Ovary (tissue), 9 donors: ENCODE data around the gene TXNDC2. TPM values are rescaled to one million over a fixed set of nuclear protein-coding genes. Genes with fewer than 3 reads are reported as not detected.
A peak's percentile ranks its signal among the peaks of the same experiment; 100 is the strongest.
"Not testable (repeated sequence)": the region's sequence is repeated elsewhere in the genome, so short reads cannot be mapped to it uniquely, and the experiment has no call there.

Source experiments
- DNase-seq, 5 donors: peaks; one replicate each; pipeline ENCODE4 v3.0.0-alpha.2; 2019 to 2020
- H3K27ac ChIP-seq, 2 donors: fragments of 200-600 bp; one replicate each; pipeline versions ENCODE4 v1.5.1 to v1.8.0; 2019 to 2022
- H3K27me3 ChIP-seq: fragments of 200-600 bp; one replicate; pipeline ENCODE4 v1.8.0; 2022
- H3K36me3 ChIP-seq: fragments of 200-600 bp; sonication (generic); one replicate; pipeline ENCODE4 v1.5.1; 2019
- H3K4me1 ChIP-seq: one replicate; pipeline ENCODE4 v1.8.1; 2013; ENCODE audit warnings: mild to moderate bottlenecking, moderate library complexity; ENCODE audit not compliant: insufficient read depth
- H3K4me3 ChIP-seq: fragments of 200-600 bp; sonication (generic); one replicate; pipeline ENCODE4 v1.5.1; 2017
- H3K9me3 ChIP-seq, 2 donors: fragments of 200-600 bp in 1 of 2; sonication (generic) in 1 of 2; one replicate each; pipeline versions ENCODE4 v1.5.1 to v1.8.1; 2013 to 2019; ENCODE audit warnings: mild to moderate bottlenecking in 1 of 2, moderate library complexity in 1 of 2
- EP300 ChIP-seq: sonication (generic); formaldehyde crosslinking; IDR thresholded peaks from one replicate; pipeline ENCODE4 v1.6.1; 2017; ENCODE audit warnings: antibody characterized with exemption
- POLR2A ChIP-seq: fragments of 450-650 bp; IDR thresholded peaks from one replicate; pipeline ENCODE4 v1.6.1; 2017; ENCODE audit warnings: antibody characterized with exemption, mild to moderate bottlenecking, moderate library complexity
- WGBS, 3 donors: extraction: QIAGEN DNeasy Blood & Tissue Kit in 1 of 3; methylation state at CpG; one replicate each; pipeline versions ENCODE4 v1.1.5 to v1.1.7; 2013 to 2017; 5-methylcytosine and 5-hydroxymethylcytosine counted together
- intact Hi-C, 4 donors: fragments of 100-400 bp; cut with DNase I; formaldehyde crosslinking; loops; one replicate each; pipeline versions ENCODE4 v1.11.0 to v1.15.1; 2022 to 2023
- polyA plus RNA-seq, 2 donors: library from polyadenylated mRNA; stranded (reverse); fragments of 200-250 nt in 1 of 2; fragments of 350-450 nt in 1 of 2; fragmentation: Illumina TruSeq in 1 of 2; extraction: RNeasy Lipid Tissue Mini Kit (QIAGEN cat#74804) in 1 of 2; gene quantifications; one replicate each; pipeline ENCODE4 v1.2.3, GENCODE V29; 2013 to 2014
- total RNA-seq, 7 donors: library from RNA; depleted of rRNA in 2 of 7; stranded (reverse); fragments of >200 nt in 2 of 7; fragmentation: NEBNext Ultra II Directional in 3 of 7; extraction: Animal tissue kit (Norgen Biotek cat#: 25700) in 3 of 7; gene quantifications; one replicate each; pipeline versions ENCODE4 v1.1.0 to v1.2.4, GENCODE V29; 2016 to 2023
- TF ChIP-seq, protein P1 (sequence below), 3 donors: fragments of 450-650 bp in 2 of 3; fragments of 200-600 bp in 1 of 3; IDR thresholded peaks; one replicate each; pipeline versions ENCODE4 v1.5.1 to v1.8.0; 2016 to 2022; ENCODE audit warnings: antibody characterized with exemption in 3 of 3, mild to moderate bottlenecking in 1 of 3
- donor health status: DM: no; HTN: no; CAD: no; lungs with moderate emphysema.
- donor health status: DM: no; HTN: no; CAD: no.
- donor health status: Bipolar disorder and iron deficiency.
- donor health status: DM: yes; HTN: yes; CAD: no.
- donor health status: DM: no; HTN: no; CAD: no.
- donor health status: DM: yes; HTN: yes; CAD: no.

Gene TXNDC2
- total and polyA plus RNA-seq, 9 donors, result 0.10 to 0.91 (median 0.36) TPM; not detected in 1

- DNase-seq, result peak; percentile 58 to 72 (median 60)
- 7 to 25% (median 10%) methylated on average over 12 of the region's 12 CpGs for WGBS, 3 donors
- TF ChIP-seq, protein P1, sequence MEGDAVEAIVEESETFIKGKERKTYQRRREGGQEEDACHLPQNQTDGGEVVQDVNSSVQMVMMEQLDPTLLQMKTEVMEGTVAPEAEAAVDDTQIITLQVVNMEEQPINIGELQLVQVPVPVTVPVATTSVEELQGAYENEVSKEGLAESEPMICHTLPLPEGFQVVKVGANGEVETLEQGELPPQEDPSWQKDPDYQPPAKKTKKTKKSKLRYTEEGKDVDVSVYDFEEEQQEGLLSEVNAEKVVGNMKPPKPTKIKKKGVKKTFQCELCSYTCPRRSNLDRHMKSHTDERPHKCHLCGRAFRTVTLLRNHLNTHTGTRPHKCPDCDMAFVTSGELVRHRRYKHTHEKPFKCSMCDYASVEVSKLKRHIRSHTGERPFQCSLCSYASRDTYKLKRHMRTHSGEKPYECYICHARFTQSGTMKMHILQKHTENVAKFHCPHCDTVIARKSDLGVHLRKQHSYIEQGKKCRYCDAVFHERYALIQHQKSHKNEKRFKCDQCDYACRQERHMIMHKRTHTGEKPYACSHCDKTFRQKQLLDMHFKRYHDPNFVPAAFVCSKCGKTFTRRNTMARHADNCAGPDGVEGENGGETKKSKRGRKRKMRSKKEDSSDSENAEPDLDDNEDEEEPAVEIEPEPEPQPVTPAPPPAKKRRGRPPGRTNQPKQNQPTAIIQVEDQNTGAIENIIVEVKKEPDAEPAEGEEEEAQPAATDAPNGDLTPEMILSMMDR (IDR thresholded peaks at IDR 0.05), result no peak
- no peak for TF ChIP-seq EP300
- TF ChIP-seq POLR2A, result no peak
- Histone ChIP-seq H3K4me1 (peaks cover 14% of the 10 kb centered on the region), H3K4me3 (no peak overlapping the region), H3K36me3 (no peaks in the 10 kb centered on the region), H3K27ac (peak overlapping the region; percentile 61 to 70), H3K27me3 (no peaks in the 10 kb centered on the region), H3K9me3 (no peaks in the 10 kb centered on the region)
- intact Hi-C loops, result loop anchor here in 1 of 4 donors (10.0 kb wide), 1 partner anchor 50 kb away; no protein-coding TSS in a partner anchor
Measured at GRCh38 chr18:9854801-9855676, 30.7 kb upstream of the TXNDC2 start.

- DNase-seq, result no peak
- Histone ChIP-seq H3K27me3 (no peaks in the 10 kb centered on the region), H3K9me3 (no peaks in the 10 kb centered on the region), H3K4me3 (no peak overlapping the region), H3K4me1 (peaks cover 14% of the 10 kb centered on the region), H3K27ac (peak overlapping the region; percentile 61 to 70), H3K36me3 (no peaks in the 10 kb centered on the region)
- WGBS, 3 donors, result 24 to 37% (median 28%) methylated on average over 9 of the region's 9 CpGs
- TF ChIP-seq, protein P1 (IDR thresholded peaks at IDR 0.05), result no peak
- no peak for TF ChIP-seq EP300
- no peak for TF ChIP-seq POLR2A
- intact Hi-C loops, result loop anchor here in 1 of 4 donors (10.0 kb wide), 1 partner anchor 51 kb away; no protein-coding TSS in a partner anchor
Measured at GRCh38 chr18:9855681-9856080, 30.1 kb upstream of the TXNDC2 start.

DNA sequence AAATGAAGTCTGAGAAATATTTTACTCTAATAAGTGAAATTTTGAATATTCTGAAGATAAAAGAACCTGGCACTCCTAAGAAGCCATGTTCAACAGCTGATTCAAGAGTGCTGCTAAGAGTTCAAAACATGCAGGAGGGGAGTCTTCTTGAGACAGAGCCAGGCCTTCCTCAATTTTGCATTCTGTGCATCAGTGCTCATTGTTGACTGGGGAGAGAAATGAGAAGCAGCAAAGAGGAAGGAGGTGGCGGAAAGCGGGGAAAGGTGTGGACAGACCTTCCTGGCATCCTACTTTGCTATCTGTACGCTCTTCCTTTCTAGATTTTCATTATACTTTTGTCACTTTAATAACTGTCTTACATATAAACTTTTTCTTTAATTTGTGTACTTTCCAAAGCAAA is 29.7 kb upstream of the TXNDC2 start:
- no peak for DNase-seq
- Histone ChIP-seq H3K27ac (peak overlapping the region in 1 of 2 donors; percentile 70), H3K4me1 (peaks cover 14% of the 10 kb centered on the region), H3K27me3 (no peaks in the 10 kb centered on the region), H3K36me3 (no peaks in the 10 kb centered on the region), H3K9me3 (no peaks in the 10 kb centered on the region), H3K4me3 (no peak overlapping the region)
- WGBS, 3 donors, result 94 to 97% (median 95%) methylated on average over 3 of the region's 3 CpGs
- intact Hi-C loops, result loop anchor here in 1 of 4 donors (10.0 kb wide), 1 partner anchor 51 kb away; no protein-coding TSS in a partner anchor
- no peak for TF ChIP-seq EP300
- TF ChIP-seq, protein P1 (IDR thresholded peaks at IDR 0.05), result no peak
- TF ChIP-seq POLR2A, result no peak

DNA sequence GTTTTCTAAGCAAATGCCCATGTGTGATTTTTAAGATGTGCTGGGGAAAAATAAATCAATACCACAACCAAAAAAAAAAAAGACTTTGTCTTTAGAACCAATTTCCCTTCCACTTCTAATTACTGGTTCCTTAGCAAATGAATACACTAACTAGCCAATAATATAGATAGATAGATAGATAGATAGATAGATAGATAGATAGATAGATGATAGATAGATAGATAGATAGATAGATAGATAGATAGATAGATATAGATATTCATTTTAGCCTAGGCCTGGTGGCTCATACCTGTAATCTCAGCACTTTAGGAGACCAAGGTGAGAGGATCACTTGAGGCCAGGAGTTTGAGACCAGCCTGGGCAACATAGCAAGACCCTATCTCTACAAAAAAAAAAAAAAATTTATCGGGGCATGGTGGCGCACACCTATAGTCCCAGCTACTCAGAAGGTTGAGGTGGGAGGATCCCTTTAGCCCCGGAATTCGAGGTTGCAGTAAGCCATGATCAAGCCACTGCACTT is 28.2 kb upstream of the TXNDC2 start:
- not testable (repeated sequence) for H3K9me3 ChIP-seq, DNase-seq, H3K27ac ChIP-seq, H3K36me3 ChIP-seq, H3K4me3 ChIP-seq, H3K27me3 ChIP-seq
- peaks cover 14% of the 10 kb centered on the region for H3K4me1 ChIP-seq
- intact Hi-C loops, result loop anchor here in 1 of 4 donors (10.0 kb wide), 1 partner anchor 53 kb away; no protein-coding TSS in a partner anchor
- WGBS, 3 donors, result 96 to 98% (median 97%) methylated on average over 4 of the region's 4 CpGs
